HEK293 (cell line): Measurements from ENCODE around the gene INSIG2.

Source experiments
- ZNF112 ChIP-seq: fragments of 450-650 bp; formaldehyde crosslinking; IDR thresholded peaks from 2 replicates; pipeline ENCODE4 v1.5.0; 2017; ENCODE audit warnings: missing biosample characterization, missing genetic modification characterization
- ZNF274 ChIP-seq, 2 experiments: fragments of 200-500 bp in 1 of 2; fragments of 450-650 bp in 1 of 2; sonication (Bioruptor generic) in 1 of 2; formaldehyde crosslinking in 1 of 2; IDR thresholded peaks; 2 replicates each; pipeline versions ENCODE4 v1.5.1 to v1.6.1; 2014 to 2016; ENCODE audit warnings: borderline replicate concordance in 1 of 2, inconsistent platforms in 1 of 2, low read length in 1 of 2, missing biosample characterization in 1 of 2, missing genetic modification characterization in 1 of 2
- ZNF354C ChIP-seq: fragments of 450-650 bp; formaldehyde crosslinking; IDR thresholded peaks from 2 replicates; pipeline ENCODE4 v1.5.1; 2016; ENCODE audit warnings: missing biosample characterization, missing genetic modification characterization, low read depth, borderline replicate concordance
- ZNF416 ChIP-seq: fragments of 450-650 bp; formaldehyde crosslinking; IDR thresholded peaks from 2 replicates; pipeline ENCODE4 v1.5.1; 2016; ENCODE audit warnings: missing biosample characterization, missing genetic modification characterization
- ZNF423 ChIP-seq: fragments of 450-650 bp; formaldehyde crosslinking; IDR thresholded peaks from 2 replicates; pipeline ENCODE4 v1.5.1; 2016; ENCODE audit warnings: missing biosample characterization, missing genetic modification characterization
- ZNF501 ChIP-seq: fragments of 450-650 bp; formaldehyde crosslinking; IDR thresholded peaks from 2 replicates; pipeline ENCODE4 v1.5.1; 2016; ENCODE audit warnings: missing biosample characterization, missing genetic modification characterization
- ZNF623 ChIP-seq: fragments of 450-650 bp; formaldehyde crosslinking; IDR thresholded peaks from 2 replicates; pipeline ENCODE4 v1.5.1; 2016; ENCODE audit warnings: missing biosample characterization, missing genetic modification characterization
- ZNF670 ChIP-seq: fragments of 450-650 bp; formaldehyde crosslinking; IDR thresholded peaks from 2 replicates; pipeline ENCODE4 v1.5.1; 2016; ENCODE audit warnings: missing biosample characterization, missing genetic modification characterization, low read depth
- ZNF76 ChIP-seq: fragments of 450-650 bp; formaldehyde crosslinking; IDR thresholded peaks from 2 replicates; pipeline ENCODE4; 2016; ENCODE audit warnings: low read depth, missing biosample characterization, missing genetic modification characterization, borderline replicate concordance
- TF ChIP-seq, protein P1 (sequence below): fragments of 450-650 bp; formaldehyde crosslinking; IDR thresholded peaks from 2 replicates; pipeline ENCODE4 v1.5.1; 2016; ENCODE audit warnings: missing biosample characterization, missing genetic modification characterization
- TF ChIP-seq, protein P2 (sequence below): fragments of 450-650 bp; formaldehyde crosslinking; IDR thresholded peaks from 2 replicates; pipeline ENCODE4 v1.5.1; 2017; ENCODE audit warnings: missing biosample characterization, missing genetic modification characterization
- TF ChIP-seq, protein P3 (sequence below): fragments of 450-650 bp; formaldehyde crosslinking; IDR thresholded peaks from 2 replicates; pipeline ENCODE4 v1.5.1; 2016; ENCODE audit warnings: missing biosample characterization, missing genetic modification characterization
- TF ChIP-seq, protein P4 (sequence below): fragments of 450-650 bp; formaldehyde crosslinking; IDR thresholded peaks from 2 replicates; pipeline ENCODE4 v1.5.1; 2016; ENCODE audit warnings: missing biosample characterization, missing genetic modification characterization, borderline replicate concordance

DNA sequence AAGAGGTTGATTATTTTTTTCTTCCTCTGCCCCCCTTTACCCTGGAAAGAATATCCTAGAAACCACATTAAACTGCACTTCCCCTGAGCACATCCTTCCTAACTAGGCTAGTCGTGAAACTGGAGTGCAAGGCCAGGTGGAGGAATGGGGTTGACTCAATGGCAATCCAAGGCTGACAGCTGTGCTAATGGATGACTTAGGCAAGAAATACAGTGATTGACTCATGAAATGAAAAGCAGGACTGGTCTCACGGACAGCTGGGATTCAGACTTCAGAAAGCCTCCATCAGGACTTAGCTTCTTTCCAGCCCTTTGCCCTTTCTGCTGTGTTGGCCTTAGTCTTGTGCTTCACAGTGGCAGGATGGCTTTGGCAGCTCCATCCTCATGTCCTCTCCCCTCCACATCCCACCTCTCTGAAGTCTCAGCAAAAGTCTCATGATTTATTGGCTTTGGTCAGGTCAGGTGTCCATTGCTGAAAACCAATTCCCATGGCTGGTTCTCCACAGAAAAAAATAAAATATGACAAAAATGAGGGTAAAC is 33.8 kb downstream of the INSIG2 start:
- TF ChIP-seq, protein P1, sequence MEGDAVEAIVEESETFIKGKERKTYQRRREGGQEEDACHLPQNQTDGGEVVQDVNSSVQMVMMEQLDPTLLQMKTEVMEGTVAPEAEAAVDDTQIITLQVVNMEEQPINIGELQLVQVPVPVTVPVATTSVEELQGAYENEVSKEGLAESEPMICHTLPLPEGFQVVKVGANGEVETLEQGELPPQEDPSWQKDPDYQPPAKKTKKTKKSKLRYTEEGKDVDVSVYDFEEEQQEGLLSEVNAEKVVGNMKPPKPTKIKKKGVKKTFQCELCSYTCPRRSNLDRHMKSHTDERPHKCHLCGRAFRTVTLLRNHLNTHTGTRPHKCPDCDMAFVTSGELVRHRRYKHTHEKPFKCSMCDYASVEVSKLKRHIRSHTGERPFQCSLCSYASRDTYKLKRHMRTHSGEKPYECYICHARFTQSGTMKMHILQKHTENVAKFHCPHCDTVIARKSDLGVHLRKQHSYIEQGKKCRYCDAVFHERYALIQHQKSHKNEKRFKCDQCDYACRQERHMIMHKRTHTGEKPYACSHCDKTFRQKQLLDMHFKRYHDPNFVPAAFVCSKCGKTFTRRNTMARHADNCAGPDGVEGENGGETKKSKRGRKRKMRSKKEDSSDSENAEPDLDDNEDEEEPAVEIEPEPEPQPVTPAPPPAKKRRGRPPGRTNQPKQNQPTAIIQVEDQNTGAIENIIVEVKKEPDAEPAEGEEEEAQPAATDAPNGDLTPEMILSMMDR: no peak
- TF ChIP-seq ZNF112 (no peak), ZNF670 (tag by site-specific recombination) (no peak), ZNF501 (tag by site-specific recombination) (no peak), ZNF76 (tag by site-specific recombination) (no peak), ZNF274 (IDR thresholded peaks at IDR 0.05; ENCODE audit: low read length) (no peak), ZNF274 (tag by site-specific recombination; IDR thresholded peaks at IDR 0.05; ENCODE audit: borderline replicate concordance) (no peak), ZNF623 (tag by site-specific recombination) (no peak), ZNF354C (tag by site-specific recombination) (no peak), ZNF416 (tag by site-specific recombination) (no peak), ZNF423 (tag by site-specific recombination) (no peak)
- TF ChIP-seq, protein P2, sequence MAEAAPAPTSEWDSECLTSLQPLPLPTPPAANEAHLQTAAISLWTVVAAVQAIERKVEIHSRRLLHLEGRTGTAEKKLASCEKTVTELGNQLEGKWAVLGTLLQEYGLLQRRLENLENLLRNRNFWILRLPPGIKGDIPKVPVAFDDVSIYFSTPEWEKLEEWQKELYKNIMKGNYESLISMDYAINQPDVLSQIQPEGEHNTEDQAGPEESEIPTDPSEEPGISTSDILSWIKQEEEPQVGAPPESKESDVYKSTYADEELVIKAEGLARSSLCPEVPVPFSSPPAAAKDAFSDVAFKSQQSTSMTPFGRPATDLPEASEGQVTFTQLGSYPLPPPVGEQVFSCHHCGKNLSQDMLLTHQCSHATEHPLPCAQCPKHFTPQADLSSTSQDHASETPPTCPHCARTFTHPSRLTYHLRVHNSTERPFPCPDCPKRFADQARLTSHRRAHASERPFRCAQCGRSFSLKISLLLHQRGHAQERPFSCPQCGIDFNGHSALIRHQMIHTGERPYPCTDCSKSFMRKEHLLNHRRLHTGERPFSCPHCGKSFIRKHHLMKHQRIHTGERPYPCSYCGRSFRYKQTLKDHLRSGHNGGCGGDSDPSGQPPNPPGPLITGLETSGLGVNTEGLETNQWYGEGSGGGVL: no peak
- TF ChIP-seq, protein P3, sequence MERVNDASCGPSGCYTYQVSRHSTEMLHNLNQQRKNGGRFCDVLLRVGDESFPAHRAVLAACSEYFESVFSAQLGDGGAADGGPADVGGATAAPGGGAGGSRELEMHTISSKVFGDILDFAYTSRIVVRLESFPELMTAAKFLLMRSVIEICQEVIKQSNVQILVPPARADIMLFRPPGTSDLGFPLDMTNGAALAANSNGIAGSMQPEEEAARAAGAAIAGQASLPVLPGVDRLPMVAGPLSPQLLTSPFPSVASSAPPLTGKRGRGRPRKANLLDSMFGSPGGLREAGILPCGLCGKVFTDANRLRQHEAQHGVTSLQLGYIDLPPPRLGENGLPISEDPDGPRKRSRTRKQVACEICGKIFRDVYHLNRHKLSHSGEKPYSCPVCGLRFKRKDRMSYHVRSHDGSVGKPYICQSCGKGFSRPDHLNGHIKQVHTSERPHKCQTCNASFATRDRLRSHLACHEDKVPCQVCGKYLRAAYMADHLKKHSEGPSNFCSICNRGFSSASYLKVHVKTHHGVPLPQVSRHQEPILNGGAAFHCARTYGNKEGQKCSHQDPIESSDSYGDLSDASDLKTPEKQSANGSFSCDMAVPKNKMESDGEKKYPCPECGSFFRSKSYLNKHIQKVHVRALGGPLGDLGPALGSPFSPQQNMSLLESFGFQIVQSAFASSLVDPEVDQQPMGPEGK (tag by site-specific recombination): no peak
- TF ChIP-seq, protein P4, sequence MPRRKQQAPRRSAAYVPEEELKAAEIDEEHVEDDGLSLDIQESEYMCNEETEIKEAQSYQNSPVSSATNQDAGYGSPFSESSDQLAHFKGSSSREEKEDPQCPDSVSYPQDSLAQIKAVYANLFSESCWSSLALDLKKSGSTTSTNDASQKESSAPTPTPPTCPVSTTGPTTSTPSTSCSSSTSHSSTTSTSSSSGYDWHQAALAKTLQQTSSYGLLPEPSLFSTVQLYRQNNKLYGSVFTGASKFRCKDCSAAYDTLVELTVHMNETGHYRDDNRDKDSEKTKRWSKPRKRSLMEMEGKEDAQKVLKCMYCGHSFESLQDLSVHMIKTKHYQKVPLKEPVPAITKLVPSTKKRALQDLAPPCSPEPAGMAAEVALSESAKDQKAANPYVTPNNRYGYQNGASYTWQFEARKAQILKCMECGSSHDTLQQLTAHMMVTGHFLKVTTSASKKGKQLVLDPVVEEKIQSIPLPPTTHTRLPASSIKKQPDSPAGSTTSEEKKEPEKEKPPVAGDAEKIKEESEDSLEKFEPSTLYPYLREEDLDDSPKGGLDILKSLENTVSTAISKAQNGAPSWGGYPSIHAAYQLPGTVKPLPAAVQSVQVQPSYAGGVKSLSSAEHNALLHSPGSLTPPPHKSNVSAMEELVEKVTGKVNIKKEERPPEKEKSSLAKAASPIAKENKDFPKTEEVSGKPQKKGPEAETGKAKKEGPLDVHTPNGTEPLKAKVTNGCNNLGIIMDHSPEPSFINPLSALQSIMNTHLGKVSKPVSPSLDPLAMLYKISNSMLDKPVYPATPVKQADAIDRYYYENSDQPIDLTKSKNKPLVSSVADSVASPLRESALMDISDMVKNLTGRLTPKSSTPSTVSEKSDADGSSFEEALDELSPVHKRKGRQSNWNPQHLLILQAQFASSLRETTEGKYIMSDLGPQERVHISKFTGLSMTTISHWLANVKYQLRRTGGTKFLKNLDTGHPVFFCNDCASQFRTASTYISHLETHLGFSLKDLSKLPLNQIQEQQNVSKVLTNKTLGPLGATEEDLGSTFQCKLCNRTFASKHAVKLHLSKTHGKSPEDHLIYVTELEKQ: no peak
